Spleen (tissue), 11 donors: ENCODE results near the gene CRAT. TPM values are rescaled to one million over a fixed set of nuclear protein-coding genes. Genes with fewer than 3 reads are reported as not detected.

Experiments
- DNase-seq: peaks from one replicate; pipeline ENCODE4 v3.0.0-alpha.2; 2020
- H3K27ac ChIP-seq, 8 donors: fragments of 200-600 bp; sonication (generic) in 7 of 8; 1 replicate in 4 of 8; 2 replicates in 4 of 8; pipeline versions ENCODE4 v1.5.0 to v1.8.0; 2016 to 2021; ENCODE audit warnings: inconsistent platforms in 4 of 8, mild to moderate bottlenecking in 4 of 8, moderate library complexity in 1 of 8
- H3K27me3 ChIP-seq, 7 donors: fragments of 200-600 bp; sonication (generic) in 6 of 7; replicated peaks in 1 of 7; 1 replicate in 4 of 7; 2 replicates in 3 of 7; pipeline versions ENCODE4 v1.5.0 to v1.8.0; 2016 to 2021; ENCODE audit warnings: inconsistent platforms in 3 of 7, mild to moderate bottlenecking in 1 of 7
- H3K36me3 ChIP-seq, 6 donors: fragments of 200-600 bp; sonication (generic) in 5 of 6; 1 replicate in 4 of 6; 2 replicates in 2 of 6; pipeline versions ENCODE4 v1.5.0 to v1.8.0; 2016 to 2021; ENCODE audit warnings: inconsistent platforms in 2 of 6
- H3K4me1 ChIP-seq, 6 donors: fragments of 200-600 bp; sonication (generic) in 5 of 6; 1 replicate in 3 of 6; 2 replicates in 3 of 6; pipeline versions ENCODE4 v1.5.0 to v1.8.0; 2016 to 2021; ENCODE audit warnings: inconsistent platforms in 3 of 6
- H3K4me3 ChIP-seq, 8 donors: fragments of 200-600 bp; sonication (generic) in 7 of 8; 1 replicate in 4 of 8; 2 replicates in 4 of 8; pipeline versions ENCODE4 v1.5.0 to v1.8.0; 2016 to 2021; ENCODE audit warnings: inconsistent platforms in 4 of 8, mild to moderate bottlenecking in 4 of 8, moderate library complexity in 2 of 8
- H3K9me3 ChIP-seq, 8 donors: fragments of 200-600 bp; sonication (generic) in 7 of 8; 1 replicate in 4 of 8; 2 replicates in 4 of 8; pipeline versions ENCODE4 v1.5.0 to v1.8.0; 2016 to 2021; ENCODE audit warnings: inconsistent platforms in 4 of 8
- CTCF ChIP-seq, 11 experiments: fragments of 200-600 bp in 7 of 11; fragments of 450-650 bp in 4 of 11; sonication (generic) in 4 of 11; IDR thresholded peaks in 8 of 11; conservative IDR thresholded peaks in 3 of 11; 1 replicate in 7 of 11; 2 replicates in 4 of 11; pipeline versions ENCODE4 v1.4.0 to v1.8.0; 2016 to 2021; ENCODE audit warnings: antibody characterized with exemption in 11 of 11, inconsistent platforms in 4 of 11, mild to moderate bottlenecking in 1 of 11
- POLR2A ChIP-seq, 3 donors: fragments of 450-650 bp; IDR thresholded peaks; one replicate each; pipeline ENCODE4 v1.5.1; 2017; ENCODE audit warnings: antibody characterized with exemption in 3 of 3, mild to moderate bottlenecking in 1 of 3
- POLR2AphosphoS5 ChIP-seq, 3 donors: sonication (generic); formaldehyde crosslinking; IDR thresholded peaks; one replicate each; pipeline ENCODE4 v1.5.1; 2017; ENCODE audit warnings: antibody characterized with exemption in 3 of 3
- WGBS, 5 donors: extraction: QIAGEN DNeasy Blood & Tissue Kit in 3 of 5; methylation state at CpG; one replicate each; pipeline versions ENCODE4 v1.1.5 to v1.1.7; 2013 to 2018; 5-methylcytosine and 5-hydroxymethylcytosine counted together
- intact Hi-C: fragments of 100-400 bp; cut with DNase I; formaldehyde crosslinking; loops from one replicate; pipeline ENCODE4 v1.15.0; 2023; ENCODE audit warnings: low total_unique reads
- polyA plus RNA-seq, 3 donors: library from polyadenylated mRNA; stranded (reverse); fragments of 200-250 nt; gene quantifications; one replicate each; pipeline ENCODE4 v1.2.1, GENCODE V29; 2013
- total RNA-seq, 7 donors: library from RNA; depleted of rRNA in 3 of 7; stranded (reverse); fragments of >200 nt in 3 of 7; fragmentation: NEBNext Ultra II Directional in 4 of 7; extraction: Animal tissue kit (Norgen Biotek cat#: 25700) in 4 of 7; gene quantifications; one replicate each; pipeline versions ENCODE4 v1.1.0 to v1.2.1, GENCODE V29; 2016 to 2021
- donor health status: healthy with polysubstance abuse.
- donor health status: DM: no; HTN: no; CAD: no; lungs with moderate emphysema.
- donor health status: DM: no; HTN: no; CAD: no.
- donor health status: Bipolar disorder and iron deficiency.
- donor health status: healthy.
- donor health status: DM: no; HTN: no; CAD: no.
- donor health status: DM: yes; HTN: yes; CAD: no.

CRAT gene
- total and polyA plus RNA-seq, 10 donors, result 5.7 to 32.3 (median 15.7) TPM

- TF ChIP-seq CTCF (IDR thresholded peaks at IDR 0.05 in 8 of 11, conservative IDR thresholded peaks at IDR 0.05 in 3 of 11), result no peak
- peak in 1 of 3 donors; percentile 44 for TF ChIP-seq POLR2A (IDR thresholded peaks at IDR 0.05)
- peak; percentile 87 to 93 (median 87) for TF ChIP-seq POLR2AphosphoS5 (IDR thresholded peaks at IDR 0.05)
- no peaks in the 10 kb centered on the region for H3K27me3 ChIP-seq
- H3K9me3 ChIP-seq, result no peaks in the 10 kb centered on the region
- peak overlapping the region in 4 of 8 donors; percentile 39 to 68 (median 44) for H3K4me3 ChIP-seq
- WGBS, 5 donors, result 39 to 72% (median 66%) methylated on average over 20 to 21 of the region's 21 CpGs
- intact Hi-C loops, result loop anchor here (2.0 kb wide), 1 partner anchor 472 kb away; no protein-coding TSS in a partner anchor
- H3K27ac ChIP-seq, result peak overlapping the region; percentile 83 to 100 (median 98)
- peaks cover 39 to 80% (median 70%) of the 10 kb centered on the region in 6 donors for H3K4me1 ChIP-seq
- peaks cover 0 to 69% (median 33%) of the 10 kb centered on the region in 6 donors for H3K36me3 ChIP-seq
- peak; percentile 88 for DNase-seq
These were observed 28.1 kb upstream of the CRAT start for GRCh38 chr9:129138476-129139232.

GRCh38 chr9:129138144-129138462, 27.5 kb upstream of the CRAT start:
- Histone ChIP-seq H3K9me3 (no peaks in the 10 kb centered on the region), H3K27me3 (no peaks in the 10 kb centered on the region), H3K4me1 (peaks cover 34 to 75% (median 64%) of the 10 kb centered on the region in 6 donors), H3K4me3 (no peak overlapping the region), H3K36me3 (peaks cover 0 to 69% (median 33%) of the 10 kb centered on the region in 6 donors), H3K27ac (peak overlapping the region; percentile 64 to 100 (median 98))
- DNase-seq, result no peak
- 70 to 91% (median 78%) methylated on average over 9 of the region's 9 CpGs for WGBS, 5 donors
- intact Hi-C loops, result loop anchor here (2.0 kb wide), 1 partner anchor 473 kb away; no protein-coding TSS in a partner anchor
- TF ChIP-seq POLR2AphosphoS5 (IDR thresholded peaks at IDR 0.05) (no peak), CTCF (IDR thresholded peaks at IDR 0.05 in 8 of 11, conservative IDR thresholded peaks at IDR 0.05 in 3 of 11) (no peak), POLR2A (IDR thresholded peaks at IDR 0.05) (no peak)

GRCh38 chr9:129137292-129138143, 26.9 kb upstream of the CRAT start:
- DNase-seq, result no peak
- H3K36me3 ChIP-seq, result peaks cover 0 to 69% (median 35%) of the 10 kb centered on the region in 6 donors
- H3K4me3 ChIP-seq, result no peak overlapping the region
- peaks cover 28 to 69% (median 59%) of the 10 kb centered on the region in 6 donors for H3K4me1 ChIP-seq
- intact Hi-C loops, result loop anchor here (2.0 kb wide), 1 partner anchor 473 kb away; no protein-coding TSS in a partner anchor
- TF ChIP-seq CTCF (IDR thresholded peaks at IDR 0.05 in 8 of 11, conservative IDR thresholded peaks at IDR 0.05 in 3 of 11), result no peak
- peak in 1 of 3 donors; percentile 13 for TF ChIP-seq POLR2AphosphoS5 (IDR thresholded peaks at IDR 0.05)
- TF ChIP-seq POLR2A (IDR thresholded peaks at IDR 0.05), result no peak
- H3K27me3 ChIP-seq, result no peaks in the 10 kb centered on the region
- no peaks in the 10 kb centered on the region for H3K9me3 ChIP-seq
- 70 to 88% (median 79%) methylated on average over 17 to 19 of the region's 19 CpGs for WGBS, 5 donors
- peak overlapping the region; percentile 64 to 100 (median 98) for H3K27ac ChIP-seq
